ENCODE data around the gene CYP2A7.
A peak's percentile ranks its signal among the peaks of the same experiment; 100 is the strongest.
"Not testable (repeated sequence)": the region's sequence is repeated elsewhere in the genome, so short reads cannot be mapped to it uniquely, and the experiment has no call there.

The CYP2A7 gene

GRCh38 chr19:40838477-40838876 lies 43.6 kb downstream of the CYP2A7 start:
- DNase-seq = not testable (repeated sequence)

- no peak for DNase-seq
Measured at GRCh38 chr19:40836754-40837429, 45.1 kb downstream of the CYP2A7 start.

GRCh38 chr19:40833728-40834533 lies 48.1 kb downstream of the CYP2A7 start:
- not testable (repeated sequence) for DNase-seq

GRCh38 chr19:40832431-40832790 lies 49.6 kb downstream of the CYP2A7 start:
- DNase-seq = not testable (repeated sequence)

GRCh38 chr19:40831502-40832430 lies 50.3 kb downstream of the CYP2A7 start:
- DNase-seq = peak; percentile 22

- not testable (repeated sequence) for DNase-seq
Measured at GRCh38 chr19:40830741-40831140, 51.3 kb downstream of the CYP2A7 start.

- DNase-seq = no peak
Measured at GRCh38 chr19:40829205-40829604, 52.8 kb downstream of the CYP2A7 start.

- no peak for DNase-seq
Measured at GRCh38 chr19:40827386-40828247, 54.4 kb downstream of the CYP2A7 start.

- DNase-seq = not testable (repeated sequence)
Measured at GRCh38 chr19:40826699-40827385, 55.2 kb downstream of the CYP2A7 start.

GRCh38 chr19:40826312-40826698 lies 55.7 kb downstream of the CYP2A7 start:
- not testable (repeated sequence) for DNase-seq

- not testable (repeated sequence) for DNase-seq
Measured at GRCh38 chr19:40825460-40826095, 56.5 kb downstream of the CYP2A7 start.

Data from DMS79 treated with DMSO at 0.1 percent for 48 hours (cell line).